ENCODE data around the gene CNTN4.
"Not testable (repeated sequence)": the region's sequence is repeated elsewhere in the genome, so short reads cannot be mapped to it uniquely, and the experiment has no call there.

CNTN4 gene

DNA sequence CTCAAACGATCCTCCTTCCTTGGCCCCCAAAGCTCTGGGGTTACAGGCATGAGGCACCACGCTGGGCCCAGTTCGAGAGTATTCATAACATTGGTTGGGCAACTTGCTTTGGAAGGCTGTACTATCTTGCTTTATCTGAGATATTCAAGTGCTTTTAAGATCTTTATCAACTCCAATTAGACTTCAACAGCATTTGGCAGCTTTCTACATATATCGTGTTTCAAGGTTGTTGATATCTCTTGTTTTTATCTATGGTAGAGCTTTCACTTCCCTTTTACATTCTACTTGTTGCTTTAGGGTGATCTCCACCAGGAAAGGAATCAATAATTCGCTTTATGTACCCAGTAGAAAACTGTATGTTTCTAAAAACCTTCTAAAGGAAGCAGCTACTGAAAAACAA lies 616.2 kb downstream of the CNTN4 start:
- no peak for DNase-seq

- DNase-seq, result no peak
Observed at GRCh38 chr3:2727101-2727500, 628.4 kb downstream of the CNTN4 start.

DNA sequence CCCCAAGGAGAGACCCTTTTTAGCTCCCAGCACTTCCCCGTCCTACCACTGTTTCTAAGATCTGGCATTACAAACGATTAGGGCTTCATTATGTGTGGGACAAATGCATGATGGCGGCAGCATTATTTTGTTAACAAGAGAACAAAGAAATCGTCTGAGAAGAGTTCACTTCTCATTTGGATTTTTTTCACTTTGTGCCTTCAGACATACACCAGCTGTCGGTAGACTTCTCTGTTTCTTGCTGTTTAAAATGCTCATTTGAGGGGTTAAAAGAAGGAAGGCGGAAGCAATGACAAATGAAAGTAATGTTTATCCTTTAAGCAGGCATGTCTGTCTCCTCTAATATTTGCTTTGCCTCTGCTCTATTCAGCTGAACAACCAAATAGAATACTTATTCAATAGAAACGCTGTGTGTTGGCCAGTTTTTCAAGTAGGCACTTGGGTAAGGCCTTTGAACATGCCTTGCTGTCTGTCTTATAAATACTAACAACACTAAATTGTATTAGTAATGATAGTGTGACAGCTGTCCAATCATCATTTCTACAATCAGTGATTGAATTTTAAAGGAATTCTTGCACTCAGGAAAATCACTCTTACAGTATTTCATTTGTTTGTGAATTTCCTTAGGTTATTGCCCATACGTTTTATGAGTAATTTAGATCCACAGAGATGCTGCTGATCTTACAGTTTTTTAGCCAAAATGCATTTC lies 629.1 kb downstream of the CNTN4 start:
- no peak for DNase-seq

- no peak for DNase-seq
Observed at GRCh38 chr3:2731843-2732242, 633.2 kb downstream of the CNTN4 start.

DNA sequence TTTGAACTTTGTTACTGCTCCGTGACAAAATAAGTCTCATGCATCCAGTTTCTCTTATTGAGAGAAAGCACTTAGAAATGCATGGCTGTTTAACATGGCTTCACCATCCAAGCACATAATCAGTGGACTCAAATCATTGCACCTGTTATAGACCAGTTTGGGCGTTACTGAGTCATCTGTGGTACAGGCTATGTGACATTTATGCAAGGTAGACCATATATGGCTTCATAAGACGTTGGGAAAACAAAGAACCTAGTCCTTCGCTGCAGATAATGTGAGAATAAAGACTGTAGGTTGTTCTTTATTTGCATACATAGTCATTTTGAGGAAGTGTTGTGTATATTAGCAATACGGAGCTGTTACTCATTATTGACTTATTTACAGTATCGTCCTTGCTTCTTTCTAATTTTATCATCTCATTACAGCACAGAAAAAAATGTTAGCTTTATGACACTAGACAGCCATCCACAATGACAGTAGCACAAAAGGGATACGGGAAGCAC lies 636.8 kb downstream of the CNTN4 start:
- DNase-seq, result no peak

DNA sequence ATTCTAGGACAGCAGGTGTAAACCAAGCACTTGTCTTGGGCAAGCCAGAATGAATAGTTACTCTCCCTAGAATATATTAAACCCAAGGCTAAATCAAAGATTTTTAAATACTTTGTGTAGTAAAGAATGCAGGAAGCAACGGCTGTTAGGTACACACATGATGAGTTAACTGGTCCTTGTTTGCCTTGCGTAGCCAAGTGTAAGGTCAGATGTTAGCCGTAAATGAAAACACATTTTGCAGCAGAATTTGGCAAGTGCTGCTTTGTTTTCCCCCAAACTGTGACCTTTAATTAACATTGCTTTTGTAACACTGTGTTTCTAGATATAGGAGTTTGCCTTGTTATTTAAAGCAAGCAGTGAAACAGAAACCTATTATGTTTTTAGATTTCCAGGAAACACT lies 642.9 kb downstream of the CNTN4 start:
- no peak for DNase-seq

DNA sequence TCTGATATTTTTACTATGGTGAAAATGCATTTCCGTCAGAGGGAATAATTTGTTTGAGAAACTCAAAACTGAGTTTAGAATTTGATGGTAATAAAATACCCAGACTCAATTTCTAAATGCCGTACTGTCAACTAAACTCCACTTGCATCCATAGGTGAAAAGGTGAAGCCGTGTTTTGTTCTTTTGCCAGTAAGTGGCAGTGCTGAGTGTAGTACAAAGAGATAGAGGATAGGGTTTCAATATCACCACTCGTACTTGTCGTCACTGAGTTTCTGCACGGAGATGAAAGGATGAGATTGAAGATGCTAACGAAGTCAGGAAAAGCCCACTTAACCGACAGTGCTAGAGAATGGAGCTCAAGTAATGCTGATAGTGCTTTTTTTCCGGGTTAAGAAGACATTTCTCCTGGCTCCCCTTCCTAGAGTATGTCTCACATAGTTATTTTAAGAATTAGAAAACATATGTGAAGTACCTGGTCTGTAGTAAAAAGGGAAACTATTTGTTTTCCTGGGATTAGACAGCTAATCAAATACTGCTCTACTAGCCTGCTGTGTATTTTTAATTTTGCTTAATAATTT lies 666.4 kb downstream of the CNTN4 start:
- DNase-seq, result no peak

- no peak for DNase-seq
Observed at GRCh38 chr3:2770451-2770850, 671.8 kb downstream of the CNTN4 start.

GRCh38 chr3:2771193-2771592 lies 672.5 kb downstream of the CNTN4 start:
- no peak for DNase-seq

- DNase-seq, result no peak
Observed at GRCh38 chr3:2771741-2772140, 673.1 kb downstream of the CNTN4 start.

DNA sequence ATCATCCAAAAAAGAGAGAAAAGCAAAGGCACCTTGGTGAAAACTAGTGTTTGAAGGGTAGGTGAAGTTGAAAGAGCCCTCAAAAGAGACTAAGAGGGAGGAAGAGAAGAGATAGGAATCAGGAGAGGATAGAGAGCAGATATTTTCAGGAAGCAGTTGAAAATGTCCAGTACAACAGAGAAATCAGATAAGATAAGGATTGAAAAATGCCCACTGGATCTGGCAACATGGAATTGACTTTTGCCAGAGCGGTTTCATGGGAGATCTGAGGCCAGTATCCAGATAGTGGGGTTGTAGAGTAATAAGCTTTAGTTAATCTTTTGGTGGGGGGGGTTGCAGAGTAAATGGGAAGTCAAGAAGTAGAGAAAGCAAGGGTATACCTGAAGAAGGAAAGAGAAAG lies 674.1 kb downstream of the CNTN4 start:
- no peak for DNase-seq

DNA sequence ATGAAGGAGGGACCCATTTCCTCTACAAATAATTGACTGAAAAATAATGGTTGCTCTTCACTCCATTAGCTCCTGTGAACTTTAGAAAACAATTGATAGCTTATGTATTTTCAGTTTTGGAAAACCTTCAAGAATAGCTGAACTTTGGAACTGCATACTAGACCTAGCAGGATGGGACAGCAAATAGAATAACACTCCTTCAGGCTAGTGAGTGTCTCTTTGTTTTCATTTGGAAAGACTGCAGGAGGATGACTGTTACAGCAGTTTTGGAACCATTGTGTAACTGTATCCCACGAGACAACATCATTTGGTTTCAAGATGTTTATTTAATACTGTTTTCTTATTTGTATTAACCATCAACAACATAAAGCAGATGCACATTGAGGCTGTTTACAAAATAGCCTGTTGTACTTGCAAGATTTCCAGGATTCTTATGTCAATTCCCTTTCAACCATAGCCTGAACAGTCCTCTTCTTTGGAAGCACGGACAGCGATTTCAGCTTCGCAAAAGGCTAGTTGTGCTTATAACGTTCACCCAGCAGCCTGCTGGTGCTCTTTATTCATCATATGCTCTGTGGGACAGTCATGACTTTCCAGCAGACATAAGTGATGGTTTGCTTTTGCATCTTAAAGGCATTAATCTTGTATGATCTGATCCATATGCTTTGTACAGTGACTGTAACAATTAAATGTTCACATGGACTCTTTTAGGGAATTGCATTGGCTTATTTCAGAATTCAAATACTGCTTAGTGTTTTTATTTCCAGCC lies 676.0 kb downstream of the CNTN4 start:
- DNase-seq, result no peak

DNA sequence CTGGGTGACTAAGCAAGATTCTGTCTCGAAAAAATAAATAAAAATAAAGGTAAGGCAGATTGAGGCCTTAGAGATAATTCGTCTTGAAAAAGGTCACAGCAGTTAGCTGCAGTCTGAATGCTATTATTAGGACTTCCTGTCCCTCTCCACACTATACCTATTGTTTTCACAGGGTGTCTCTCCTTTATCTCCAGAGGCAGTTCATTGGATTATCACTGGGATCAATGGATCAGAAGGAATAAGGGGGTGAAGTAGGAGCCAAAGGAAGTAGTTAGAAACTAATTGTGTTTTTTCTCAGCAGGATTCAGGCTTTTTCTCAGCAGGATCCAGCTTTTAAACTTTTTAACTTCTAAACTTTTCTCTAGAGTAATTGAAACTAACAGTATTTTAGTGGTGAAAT lies 684.6 kb downstream of the CNTN4 start:
- no peak for DNase-seq

GRCh38 chr3:2784627-2785026 lies 686.0 kb downstream of the CNTN4 start:
- no peak for DNase-seq

DNA sequence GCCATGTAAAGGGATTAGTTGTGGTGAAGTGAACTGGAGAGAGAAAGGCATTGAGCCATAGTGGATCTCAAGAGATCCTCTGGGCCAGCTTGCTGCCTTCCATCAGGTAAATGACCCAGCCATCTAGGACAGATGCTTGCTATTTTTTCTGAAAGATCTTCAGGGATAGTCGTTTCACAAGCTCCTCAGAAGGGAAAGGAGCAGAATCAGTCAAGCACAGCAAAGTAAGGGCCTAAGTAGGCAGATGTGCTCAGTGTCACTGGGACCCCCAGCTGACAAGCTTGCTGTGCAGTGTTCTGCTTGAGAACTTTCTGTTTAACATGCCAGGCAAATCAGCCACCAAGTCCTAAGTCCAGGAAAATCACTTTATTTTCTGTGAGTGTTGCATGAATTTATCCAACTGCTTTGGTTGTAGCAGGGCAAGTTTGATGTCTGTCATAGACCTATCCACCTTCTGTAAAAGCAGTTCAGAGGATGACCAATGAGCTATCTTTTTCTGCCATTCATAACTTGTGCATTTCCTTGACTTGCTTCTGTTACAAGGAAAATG lies 691.7 kb downstream of the CNTN4 start:
- DNase-seq, result no peak

DNA sequence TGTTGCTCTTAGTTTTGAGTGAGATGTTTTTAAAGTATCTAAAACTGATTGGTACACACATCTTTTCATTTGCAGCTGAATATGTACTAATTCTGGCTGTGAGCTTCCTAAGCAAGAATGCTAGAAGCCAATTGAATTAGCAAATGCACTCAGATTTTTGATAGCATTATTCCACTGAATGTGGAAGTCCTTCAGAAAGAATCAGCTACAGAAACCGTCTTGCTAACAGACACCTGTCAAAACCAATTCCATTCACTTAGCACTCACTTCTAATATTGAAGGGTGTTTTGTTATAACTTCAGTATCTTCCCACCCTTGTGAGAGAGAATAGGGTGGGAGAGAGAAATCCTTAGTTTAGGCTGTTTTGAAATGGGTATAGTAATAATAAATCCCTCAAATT lies 693.8 kb downstream of the CNTN4 start:
- DNase-seq, result no peak

DNA sequence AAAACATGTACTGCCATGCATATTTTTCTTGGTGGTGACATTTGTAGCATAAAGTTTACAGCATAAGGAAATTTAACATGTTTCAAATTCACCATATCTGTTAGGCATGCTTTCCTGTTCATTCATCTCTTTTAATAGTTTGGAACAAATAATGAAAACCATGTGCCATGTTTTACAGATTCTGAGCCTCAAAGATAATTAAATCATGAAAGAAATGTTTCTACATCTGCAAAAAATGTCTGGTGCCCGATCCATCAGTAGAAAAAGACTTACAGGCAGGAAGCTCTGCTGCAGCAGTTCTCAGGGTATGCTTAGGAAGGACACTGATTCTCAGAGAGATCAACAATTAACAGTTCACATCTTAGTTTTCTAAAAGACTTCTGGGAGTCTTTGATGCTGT lies 695.3 kb downstream of the CNTN4 start:
- DNase-seq, result no peak

- no peak for DNase-seq
Observed at GRCh38 chr3:2802429-2802828, 703.8 kb downstream of the CNTN4 start.

DNA sequence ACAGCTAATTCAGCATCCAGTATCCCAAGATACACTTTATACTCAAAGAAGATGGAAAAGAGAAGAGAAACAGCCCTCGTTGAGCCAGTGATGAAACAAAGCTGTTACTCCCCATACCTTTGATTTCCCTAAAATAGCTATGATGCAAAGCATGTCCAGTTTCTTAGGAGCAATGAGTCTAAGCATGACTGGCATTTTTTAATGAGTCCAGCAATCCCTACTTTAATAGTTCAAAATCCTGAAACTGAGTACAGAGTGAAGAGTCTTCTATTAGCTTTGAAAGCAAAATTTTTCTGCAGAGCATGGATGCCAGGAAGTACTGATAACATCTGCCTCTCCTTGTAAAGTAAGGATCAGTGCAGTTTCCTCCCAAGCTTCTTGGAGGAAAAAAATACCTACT lies 708.8 kb downstream of the CNTN4 start:
- DNase-seq, result no peak

GRCh38 chr3:2810723-2811122 lies 712.1 kb downstream of the CNTN4 start:
- no peak for DNase-seq

- DNase-seq, result no peak
Observed at GRCh38 chr3:2819571-2819970, 720.9 kb downstream of the CNTN4 start.

- DNase-seq, result not testable (repeated sequence)
Observed at GRCh38 chr3:2820982-2821381, 722.3 kb downstream of the CNTN4 start.

- DNase-seq, result no peak
Observed at GRCh38 chr3:2822611-2823010, 723.9 kb downstream of the CNTN4 start.

GRCh38 chr3:2823031-2823430 lies 724.4 kb downstream of the CNTN4 start:
- no peak for DNase-seq

Data from 8988T (cell line).